GM12873 (cell line): ENCODE data around the gene EXD2.

Experiments used
- CTCF ChIP-seq: IDR thresholded peaks from 2 replicates; pipeline ENCODE4 v1.5.1; 2012; ENCODE audit warnings: low read depth, mild to moderate bottlenecking, moderate library complexity, low read length, control low read depth; ENCODE audit not compliant: insufficient read depth; ENCODE audit errors: missing control alignments

The EXD2 gene

GRCh38 chr14:69270795-69271708 lies 79.8 kb downstream of the EXD2 start:
- TF ChIP-seq CTCF, result no peak

DNA sequence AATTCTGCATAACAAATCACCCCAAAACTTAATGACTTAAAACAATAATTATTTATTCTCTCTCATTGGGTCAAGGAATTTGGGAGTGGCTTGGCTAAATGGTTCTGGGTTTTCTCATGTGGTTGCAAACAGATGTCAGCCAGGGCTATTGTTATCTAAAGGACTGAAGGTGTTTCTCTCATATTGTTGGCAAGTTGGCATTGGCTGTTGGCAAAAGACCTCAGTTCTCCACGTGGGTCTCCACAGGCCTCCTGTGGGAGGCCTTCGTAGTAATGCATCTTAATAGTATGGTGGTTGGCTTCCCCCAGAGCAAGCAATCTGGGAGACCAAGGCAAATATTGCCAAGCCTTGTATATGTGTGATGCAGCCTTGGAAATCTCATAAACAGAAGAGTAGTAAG lies 83.0 kb downstream of the EXD2 start:
- no peak for TF ChIP-seq CTCF

- no peak for TF ChIP-seq CTCF
Measured at GRCh38 chr14:69275331-69275730, 84.0 kb downstream of the EXD2 start.

GRCh38 chr14:69280746-69281291 lies 89.5 kb downstream of the EXD2 start:
- no peak for TF ChIP-seq CTCF

DNA sequence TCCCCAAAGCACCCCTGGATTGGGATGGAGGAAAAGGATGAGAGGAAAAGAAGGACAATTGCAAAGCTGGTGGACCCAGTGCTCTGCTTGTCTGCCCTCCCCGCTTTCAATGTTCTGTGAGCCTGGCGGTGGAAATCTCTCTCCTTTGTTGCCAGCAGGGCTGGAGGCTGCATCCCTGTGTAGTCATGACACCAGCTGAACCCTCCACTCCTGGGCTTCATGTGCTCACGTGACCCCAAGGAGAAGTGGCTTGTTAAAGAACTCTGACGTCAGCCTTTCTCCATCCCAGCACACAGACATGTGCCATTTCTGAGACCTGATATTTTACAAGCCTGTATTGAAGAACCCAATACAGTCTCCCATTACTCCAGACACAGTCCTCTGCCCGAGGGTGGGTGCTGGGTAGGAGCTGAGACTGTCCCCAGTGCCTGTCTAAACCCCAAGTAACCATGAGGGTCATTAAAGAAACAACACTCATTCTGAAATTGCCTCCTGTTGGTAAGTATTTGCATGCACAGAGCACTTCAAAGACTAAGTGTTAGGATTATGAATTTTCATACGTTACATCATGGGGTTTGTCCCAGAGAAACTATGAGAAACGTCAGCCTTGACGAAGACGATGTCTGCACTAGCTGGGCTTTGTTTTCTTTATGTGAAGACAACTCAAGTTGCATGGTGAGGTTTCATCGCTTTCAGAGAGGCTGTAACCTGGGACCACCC lies 90.3 kb downstream of the EXD2 start:
- no peak for TF ChIP-seq CTCF

GRCh38 chr14:69282448-69282847 lies 91.2 kb downstream of the EXD2 start:
- no peak for TF ChIP-seq CTCF

DNA sequence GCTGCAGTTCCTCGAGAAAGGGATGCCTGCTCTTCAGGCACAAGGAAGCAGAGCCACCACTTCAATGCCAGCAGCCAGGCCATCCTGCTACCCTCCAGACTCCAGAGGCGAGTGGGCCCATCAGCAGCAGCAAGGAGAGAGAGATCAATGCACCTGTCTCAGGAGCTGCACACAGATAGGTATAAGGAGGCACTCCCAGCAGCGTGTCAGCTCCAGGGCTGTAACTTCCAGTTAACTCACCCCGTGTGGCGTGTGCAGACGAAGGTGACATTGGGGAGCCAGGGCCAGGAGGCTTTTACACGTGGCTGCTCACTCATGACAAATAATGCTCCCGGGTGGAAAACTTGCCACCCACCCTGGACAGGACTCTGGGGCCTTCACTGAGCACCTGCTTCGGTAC lies 92.9 kb downstream of the EXD2 start:
- no peak for TF ChIP-seq CTCF
